Measurements from ENCODE around the gene WDR70. TPM values are rescaled to one million over a fixed set of nuclear protein-coding genes. Genes with fewer than 3 reads are reported as not detected.
"Not testable (repeated sequence)": the region's sequence is repeated elsewhere in the genome, so short reads cannot be mapped to it uniquely, and the experiment has no call there.

Gene WDR70
- total RNA-seq, 4 donors from 2014 or later: 24.7 to 200 (median 29.9) TPM

DNA sequence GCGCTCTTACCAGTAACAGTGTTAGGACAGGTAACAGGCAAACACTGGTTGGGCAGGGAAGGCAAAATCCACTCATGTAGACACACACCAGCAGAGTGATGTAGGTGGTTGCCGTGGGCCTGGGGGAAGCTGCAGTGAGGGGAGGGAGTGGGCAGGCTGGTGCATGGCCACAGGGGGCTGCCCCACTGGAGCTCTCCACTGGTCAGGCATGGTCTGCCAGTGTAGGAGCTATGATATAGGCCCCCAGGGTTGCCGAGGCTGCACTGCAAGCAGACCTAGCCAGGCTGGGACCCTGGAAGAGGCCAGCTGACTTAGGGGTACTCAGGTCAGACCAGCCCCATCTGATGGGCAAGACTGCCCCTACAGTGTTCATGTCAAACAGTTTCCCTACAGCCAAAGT, 306.1 kb downstream of the WDR70 start:
- Histone ChIP-seq H3K36me3 (no peaks in the 10 kb centered on the region), H3K4me1 (no peaks in the 10 kb centered on the region), H3K4me3 (no peak overlapping the region), H3K9me3 (peaks cover 0 to 11% of the 10 kb centered on the region in 2 donors), H3K27ac (no peak overlapping the region), H3K27me3 (no peaks in the 10 kb centered on the region)
- DNase-seq: no peak
- TF ChIP-seq, protein P1, sequence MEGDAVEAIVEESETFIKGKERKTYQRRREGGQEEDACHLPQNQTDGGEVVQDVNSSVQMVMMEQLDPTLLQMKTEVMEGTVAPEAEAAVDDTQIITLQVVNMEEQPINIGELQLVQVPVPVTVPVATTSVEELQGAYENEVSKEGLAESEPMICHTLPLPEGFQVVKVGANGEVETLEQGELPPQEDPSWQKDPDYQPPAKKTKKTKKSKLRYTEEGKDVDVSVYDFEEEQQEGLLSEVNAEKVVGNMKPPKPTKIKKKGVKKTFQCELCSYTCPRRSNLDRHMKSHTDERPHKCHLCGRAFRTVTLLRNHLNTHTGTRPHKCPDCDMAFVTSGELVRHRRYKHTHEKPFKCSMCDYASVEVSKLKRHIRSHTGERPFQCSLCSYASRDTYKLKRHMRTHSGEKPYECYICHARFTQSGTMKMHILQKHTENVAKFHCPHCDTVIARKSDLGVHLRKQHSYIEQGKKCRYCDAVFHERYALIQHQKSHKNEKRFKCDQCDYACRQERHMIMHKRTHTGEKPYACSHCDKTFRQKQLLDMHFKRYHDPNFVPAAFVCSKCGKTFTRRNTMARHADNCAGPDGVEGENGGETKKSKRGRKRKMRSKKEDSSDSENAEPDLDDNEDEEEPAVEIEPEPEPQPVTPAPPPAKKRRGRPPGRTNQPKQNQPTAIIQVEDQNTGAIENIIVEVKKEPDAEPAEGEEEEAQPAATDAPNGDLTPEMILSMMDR (IDR thresholded peaks at IDR 0.05): no peak
- TF ChIP-seq POLR2AphosphoS5 (IDR thresholded peaks at IDR 0.05) (no peak), POLR2A (IDR thresholded peaks at IDR 0.05) (no peak), EP300 (IDR thresholded peaks at IDR 0.05; ENCODE audit: low read depth) (no peak)
- 94% methylated on average over 2 of the region's 3 CpGs; no CpG with 5 or more reads in 1 of the 2 donors for WGBS, 2 donors (ENCODE audit: low coverage in 1 of 2)
- intact Hi-C loops (cut with DNase I; ENCODE audit: low total_unique reads): no loop called here
- in situ Hi-C loops (cut with MboI; ENCODE audit: low pct_ligation_motif_present in 1 of 4, low pct_unique_long_range_greater_than_20kb in 1 of 4, low sequenced_read_pairs in 3 of 4): no loop called here

DNA sequence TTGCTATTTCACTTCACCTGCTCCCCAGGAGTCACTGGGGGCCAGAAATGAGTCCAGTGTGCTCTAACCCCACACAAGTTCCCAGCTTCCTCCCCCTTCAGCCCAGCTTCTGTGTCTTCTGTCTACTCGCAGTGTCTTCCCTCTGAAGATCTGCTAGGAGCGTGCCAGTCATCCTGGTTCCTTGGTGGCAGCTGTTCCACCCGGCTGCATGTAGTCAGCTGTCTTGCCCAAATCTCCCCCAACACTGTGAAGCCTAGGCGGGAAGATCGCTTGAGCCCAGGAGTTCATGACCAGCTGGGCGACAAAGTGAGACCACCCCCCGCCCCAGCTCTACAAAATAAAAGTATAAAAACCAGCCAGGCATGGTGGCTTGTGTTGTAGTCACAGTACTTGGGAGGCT, 306.7 kb downstream of the WDR70 start:
- Histone ChIP-seq H3K36me3 (no peaks in the 10 kb centered on the region), H3K4me3 (no peak overlapping the region), H3K9me3 (peaks cover 0 to 11% of the 10 kb centered on the region in 2 donors), H3K27ac (no peak overlapping the region), H3K27me3 (no peaks in the 10 kb centered on the region), H3K4me1 (no peaks in the 10 kb centered on the region)
- DNase-seq: no peak
- intact Hi-C loops (cut with DNase I; ENCODE audit: low total_unique reads): no loop called here
- in situ Hi-C loops (cut with MboI; ENCODE audit: low pct_ligation_motif_present in 1 of 4, low pct_unique_long_range_greater_than_20kb in 1 of 4, low sequenced_read_pairs in 3 of 4): no loop called here
- no peak for TF ChIP-seq EP300 (IDR thresholded peaks at IDR 0.05; ENCODE audit: low read depth)
- TF ChIP-seq, protein P1 (IDR thresholded peaks at IDR 0.05): no peak
- 98% methylated on average over 7 of the region's 7 CpGs; no CpG with 5 or more reads in 1 of the 2 donors for WGBS, 2 donors (ENCODE audit: low coverage in 1 of 2)

DNA sequence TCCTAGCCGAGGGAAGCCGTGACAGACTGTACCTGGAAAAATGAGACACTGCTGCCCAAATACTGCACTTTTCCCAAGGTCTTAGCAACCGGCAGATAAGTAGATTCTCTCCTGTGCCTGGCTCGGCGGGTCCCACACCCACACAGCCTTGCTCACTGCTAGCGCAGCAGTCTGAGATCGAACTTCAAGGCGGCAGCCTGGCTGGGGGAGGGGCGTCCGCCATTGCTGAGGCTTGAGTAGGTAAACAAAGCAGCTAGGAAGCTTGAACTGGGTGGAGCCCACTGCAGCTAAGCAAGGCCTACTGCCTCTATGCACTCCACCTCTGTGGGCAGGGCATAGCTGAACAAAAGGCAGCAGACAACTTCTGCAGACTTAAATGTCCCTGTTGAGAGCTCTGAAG, 309.8 kb downstream of the WDR70 start:
- in situ Hi-C loops (cut with MboI; ENCODE audit: low pct_ligation_motif_present in 1 of 4, low pct_unique_long_range_greater_than_20kb in 1 of 4, low sequenced_read_pairs in 3 of 4); H3K36me3 ChIP-seq: not testable (repeated sequence)
- 99 to 100% methylated on average over 1 to 10 of the region's 10 CpGs for WGBS, 2 donors (ENCODE audit: low coverage in 1 of 2)

DNA sequence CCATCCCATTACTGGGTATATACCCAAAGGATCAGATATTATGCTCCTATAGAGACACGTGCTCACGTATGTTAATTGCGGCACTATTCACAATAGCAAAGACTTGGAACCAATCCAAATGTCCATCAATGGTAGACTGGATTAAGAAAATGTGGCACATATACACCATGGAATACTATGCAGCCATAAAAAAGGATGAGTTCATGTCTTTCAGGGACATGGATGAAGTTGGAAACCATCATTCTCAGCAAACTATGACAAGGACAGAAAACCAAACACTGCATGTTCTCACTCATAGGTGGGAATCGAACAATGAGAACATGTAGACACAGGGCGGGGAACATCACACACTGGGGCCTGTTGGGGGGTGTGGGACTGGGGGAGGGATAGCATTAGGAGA, 315.2 kb downstream of the WDR70 start:
- H3K27me3 ChIP-seq; H3K36me3 ChIP-seq; H3K4me3 ChIP-seq; intact Hi-C loops (cut with DNase I; ENCODE audit: low total_unique reads); in situ Hi-C loops (cut with MboI; ENCODE audit: low pct_ligation_motif_present in 1 of 4, low pct_unique_long_range_greater_than_20kb in 1 of 4, low sequenced_read_pairs in 3 of 4); H3K4me1 ChIP-seq; H3K27ac ChIP-seq; H3K9me3 ChIP-seq; DNase-seq: not testable (repeated sequence)
- 90 to 97% methylated on average over 5 of the region's 5 CpGs for WGBS, 2 donors (ENCODE audit: low coverage in 1 of 2)

More for the DNA sequence above, 309.8 kb downstream of the WDR70 start:
- intact Hi-C loops (cut with DNase I; ENCODE audit: low total_unique reads); H3K27me3 ChIP-seq; H3K27ac ChIP-seq; H3K9me3 ChIP-seq; H3K4me3 ChIP-seq; DNase-seq; H3K4me1 ChIP-seq: not testable (repeated sequence)

DNA sequence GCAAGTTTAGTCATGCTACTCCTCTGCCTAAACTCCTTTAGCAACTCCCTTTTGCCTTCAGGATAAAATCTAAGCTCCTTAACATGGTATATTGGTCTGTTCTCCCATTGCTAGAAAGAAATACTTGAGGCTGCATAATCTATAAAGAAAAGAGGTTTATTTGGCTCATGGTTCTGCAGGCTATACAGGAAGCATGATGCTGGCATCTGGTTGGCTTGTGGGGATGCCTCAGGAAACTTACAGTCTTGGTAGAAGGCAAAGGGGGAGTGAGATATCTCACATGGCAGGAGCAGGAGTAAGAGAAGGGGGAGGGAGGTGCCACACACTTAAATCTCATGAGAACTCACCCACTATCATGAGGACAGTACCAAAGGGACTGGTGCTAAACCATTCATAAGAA, 315.7 kb downstream of the WDR70 start:
- Histone ChIP-seq H3K27me3 (no peaks in the 10 kb centered on the region), H3K4me3 (no peak overlapping the region), H3K4me1 (no peaks in the 10 kb centered on the region), H3K36me3 (peaks cover 0 to 3% (median 0%) of the 10 kb centered on the region in 4 donors), H3K27ac (no peak overlapping the region), H3K9me3 (peaks cover 0 to 4% of the 10 kb centered on the region in 2 donors)
- intact Hi-C loops (cut with DNase I; ENCODE audit: low total_unique reads) (no loop called here), in situ Hi-C loops (cut with MboI; ENCODE audit: low pct_ligation_motif_present in 1 of 4, low pct_unique_long_range_greater_than_20kb in 1 of 4, low sequenced_read_pairs in 3 of 4) (no loop called here)
- DNase-seq: no peak
- TF ChIP-seq POLR2AphosphoS5 (IDR thresholded peaks at IDR 0.05) (no peak), EP300 (IDR thresholded peaks at IDR 0.05; ENCODE audit: low read depth) (no peak), POLR2A (IDR thresholded peaks at IDR 0.05) (no peak)
- TF ChIP-seq, protein P1 (IDR thresholded peaks at IDR 0.05): no peak

All from transverse colon (tissue), 4 donors.